GM19467 (cell line): ENCODE results near the gene TULP1.
A peak's percentile ranks its signal among the peaks of the same experiment; 100 is the strongest.

Source experiments
- ATAC-seq: cut with Tn5 transposase; IDR thresholded peaks from one replicate; pipeline ENCODE4 v1.9.1; 2021; ENCODE audit warnings: mild to moderate bottlenecking, moderate library complexity; ENCODE audit not compliant: unreplicated experiment

The TULP1 gene

GRCh38 chr6:35468980-35469750 is 43.5 kb downstream of the TULP1 start:
- ATAC-seq, result no peak

DNA sequence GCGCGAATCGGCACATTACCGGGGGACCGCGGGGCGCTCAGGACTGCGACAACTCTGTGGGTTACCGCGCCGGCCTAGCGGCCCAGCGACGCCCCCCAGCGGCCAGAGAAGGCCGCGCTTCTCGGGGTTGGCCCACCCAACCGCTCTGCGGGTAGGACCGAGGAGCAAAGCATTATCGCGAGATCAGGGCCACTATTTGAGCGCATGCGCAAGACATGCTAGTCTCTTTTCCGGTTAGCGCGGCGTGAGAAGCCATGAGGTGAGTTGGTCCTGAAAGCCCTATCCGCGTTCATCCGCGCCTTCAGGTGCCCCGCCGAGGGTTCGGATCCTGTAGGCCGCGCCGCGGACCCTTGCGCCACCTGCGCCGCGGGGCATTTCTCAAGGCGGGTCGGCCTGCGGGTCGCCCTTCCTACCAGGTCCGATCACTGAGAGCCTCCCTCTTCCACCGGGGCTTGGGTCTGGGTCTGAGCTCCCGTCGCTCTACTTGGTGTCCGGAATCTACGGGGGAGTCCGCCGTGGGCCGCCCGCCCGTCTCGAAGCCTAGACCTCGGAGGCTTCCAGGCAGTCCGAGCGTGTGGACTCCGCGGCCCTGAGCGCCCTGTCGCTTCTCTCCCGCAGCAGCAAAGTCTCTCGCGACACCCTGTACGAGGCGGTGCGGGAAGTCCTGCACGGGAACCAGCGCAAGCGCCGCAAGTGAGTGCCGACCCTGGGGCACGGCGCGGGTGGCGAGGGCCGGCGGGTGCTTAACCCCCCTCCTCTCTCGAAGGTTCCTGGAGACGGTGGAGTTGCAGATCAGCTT is 44.3 kb downstream of the TULP1 start, which contains the start of gene RPL10A:
Gene RPL10A (plus strand): TSS at position 221 of the 799 bp plus-strand sequence. CDS start 34 bp downstream, at position 255.
- peak; percentile 82 for ATAC-seq

- no peak for ATAC-seq
Measured at GRCh38 chr6:35465646-35466045, 47.0 kb downstream of the TULP1 start.

DNA sequence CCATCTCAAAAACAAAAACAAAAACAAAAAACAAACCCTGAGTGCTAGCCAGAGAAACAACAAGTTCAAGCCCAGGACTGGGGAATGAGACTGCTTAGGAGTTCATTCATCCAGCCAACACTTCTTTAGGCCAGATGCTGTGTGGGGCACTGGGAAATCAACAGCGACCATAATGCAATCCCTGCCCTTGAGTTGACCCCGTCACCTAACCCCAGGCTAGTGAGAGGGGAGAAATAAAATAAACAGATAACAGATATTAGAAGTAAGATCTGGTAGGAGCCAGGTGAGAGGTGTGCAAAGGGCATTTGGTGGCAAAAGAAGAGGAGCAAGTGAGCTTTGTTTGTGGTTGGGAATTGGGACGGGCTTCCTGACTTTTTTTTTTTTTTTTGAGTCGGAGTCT is 49.4 kb downstream of the TULP1 start:
- no peak for ATAC-seq

- no peak for ATAC-seq
Measured at GRCh38 chr6:35461270-35461669, 51.4 kb downstream of the TULP1 start.

GRCh38 chr6:35457907-35458306 is 54.8 kb downstream of the TULP1 start:
- ATAC-seq, result no peak

GRCh38 chr6:35454391-35455110 is 58.1 kb downstream of the TULP1 start:
- no peak for ATAC-seq

GRCh38 chr6:35453236-35453635 is 59.5 kb downstream of the TULP1 start:
- no peak for ATAC-seq

- ATAC-seq, result peak; percentile 90
Measured at GRCh38 chr6:35452183-35453090, 60.3 kb downstream of the TULP1 start, which contains the start of gene FANCE. Gene FANCE, plus strand, starts transcription at chr6:35452338. Its CDS starts 208 bp downstream, at chr6:35452546.

GRCh38 chr6:35451354-35452182 is 61.1 kb downstream of the TULP1 start:
- no peak for ATAC-seq

DNA sequence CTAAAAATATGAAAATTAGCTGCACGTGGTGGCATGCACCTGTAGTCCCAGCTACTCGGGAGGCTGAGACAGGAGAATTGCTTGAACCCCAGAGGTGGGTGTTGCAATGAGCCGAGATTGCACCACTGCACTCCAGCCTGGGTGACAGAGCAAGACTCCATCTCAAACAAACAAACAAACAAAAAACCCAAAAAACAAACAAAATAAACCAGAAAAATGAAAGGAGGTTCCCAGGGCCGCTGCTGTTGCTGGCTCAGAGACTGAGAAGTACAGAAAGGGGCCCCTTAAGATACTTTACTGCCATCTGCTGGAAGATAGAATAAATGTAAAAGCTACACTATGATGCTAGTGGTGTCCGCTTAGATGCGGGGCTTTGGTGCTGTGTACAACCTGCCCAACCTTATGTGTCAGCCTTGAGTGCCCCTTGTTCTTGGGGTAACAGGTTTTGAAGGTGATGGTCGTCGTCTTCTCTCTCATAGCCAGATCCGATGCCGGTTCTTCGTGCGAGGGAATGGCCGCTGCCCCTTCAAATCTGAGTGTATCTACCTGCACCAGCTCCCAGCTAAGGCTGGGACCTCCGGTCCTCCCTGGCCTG is 63.3 kb downstream of the TULP1 start:
- ATAC-seq, result no peak

- ATAC-seq, result no peak
Measured at GRCh38 chr6:35448191-35448590, 64.5 kb downstream of the TULP1 start.
